AG04450 (cell line): ENCODE measurements around the gene SIGLEC8. TPM values are rescaled to one million over a fixed set of nuclear protein-coding genes. Genes with fewer than 3 reads are reported as not detected.
"Not testable (repeated sequence)": the region's sequence is repeated elsewhere in the genome, so short reads cannot be mapped to it uniquely, and the experiment has no call there.

Experiments
- CTCF ChIA-PET: fragments of 300-600, 350-600 bp; formaldehyde crosslinking; extraction: SDS; loops from one replicate; lab custom pipeline; 2022; ENCODE audit warnings: antibody characterized with exemption, inconsistent platforms; lab: Charles Lee
- POLR2A ChIA-PET: fragments of 350-600 bp; formaldehyde crosslinking; extraction: SDS; loops from one replicate; lab custom pipeline; 2021; ENCODE audit warnings: antibody characterized with exemption, inconsistent platforms; lab: Yijun Ruan, JAX
- DNase-seq: peaks from one replicate; pipeline ENCODE4 v3.0.0-alpha.2; 2011; ENCODE audit warnings: low read depth, low spot score
- H3K27ac ChIP-seq: one replicate; pipeline ENCODE4 v1.5.1; 2012; ENCODE audit warnings: low read depth, low read length, control low read depth
- H3K27me3 ChIP-seq: one replicate; pipeline ENCODE4 v1.6.0; 2012; ENCODE audit warnings: low read length; ENCODE audit not compliant: control insufficient read depth, insufficient read depth
- H3K4me3 ChIP-seq: 2 replicates; pipeline ENCODE4 v1.5.1; 2011; ENCODE audit warnings: mild to moderate bottlenecking, low read depth, low read length, control low read depth
- H3K9me3 ChIP-seq: 2 replicates; pipeline ENCODE4 v1.5.1; 2012; ENCODE audit warnings: low read length; ENCODE audit not compliant: control insufficient read depth, insufficient read depth
- CTCF ChIP-seq: IDR thresholded peaks from 2 replicates; pipeline ENCODE4 v1.5.1; 2011; ENCODE audit warnings: low read depth, low read length, control low read depth, inconsistent platforms
- polyA plus RNA-seq: library from polyadenylated mRNA; depleted of rRNA; stranded (reverse); fragments of >200 nt; gene quantifications from 2 replicates; pipeline ENCODE4 v1.2.3, GENCODE V29; 2011

The SIGLEC8 gene
- polyA plus RNA-seq, 1 experiment: not detected

- Histone ChIP-seq H3K9me3 (no peaks in the 10 kb centered on the region), H3K27me3 (no peaks in the 10 kb centered on the region), H3K27ac (no peak overlapping the region), H3K4me3 (no peak overlapping the region)
- ChIA-PET POLR2A (no interaction called here), CTCF (interaction anchor here (0.7 to 1.5 kb wide), 3 partner anchors 188 to 756 kb away, joined by 3 to 4 read pairs (median 3); no protein-coding TSS in a partner anchor)
- no peak for DNase-seq
- no peak for TF ChIP-seq CTCF
These were observed 11.4 kb upstream of the SIGLEC8 start for GRCh38 chr19:51469629-51470028.

GRCh38 chr19:51469162-51469561 lies 10.9 kb upstream of the SIGLEC8 start:
- no peak overlapping the region for H3K27ac ChIP-seq
- DNase-seq: no peak
- CTCF ChIA-PET: interaction anchor here (1.4 to 1.5 kb wide), 2 partner anchors 188 to 191 kb away, joined by 3 to 4 read pairs; no protein-coding TSS in a partner anchor

GRCh38 chr19:51468545-51468920 lies 10.3 kb upstream of the SIGLEC8 start:
- ChIA-PET POLR2A (no interaction called here), CTCF (interaction anchor here (0.6 to 1.4 kb wide), 2 partner anchors 169 to 191 kb away, joined by 3 read pairs; no protein-coding TSS in a partner anchor)
- no peak overlapping the region for H3K4me3 ChIP-seq
- DNase-seq: no peak
- H3K9me3 ChIP-seq: no peaks in the 10 kb centered on the region
- H3K27ac ChIP-seq: no peak overlapping the region
- no peak for TF ChIP-seq CTCF
- H3K27me3 ChIP-seq: no peaks in the 10 kb centered on the region

More at GRCh38 chr19:51469162-51469561, 10.9 kb upstream of the SIGLEC8 start:
- Histone ChIP-seq H3K4me3 (no peak overlapping the region), H3K27me3 (no peaks in the 10 kb centered on the region), H3K9me3 (no peaks in the 10 kb centered on the region)
- no peak for TF ChIP-seq CTCF
- POLR2A ChIA-PET: no interaction called here

GRCh38 chr19:51467864-51468544 lies 9.8 kb upstream of the SIGLEC8 start:
- Histone ChIP-seq H3K9me3 (no peaks in the 10 kb centered on the region; the same call in 1 of the 2 replicates), H3K4me3 (no peak overlapping the region), H3K27me3 (no peaks in the 10 kb centered on the region), H3K27ac (no peak overlapping the region)
- no peak for TF ChIP-seq CTCF
- ChIA-PET CTCF (interaction anchor here (0.6 to 1.4 kb wide), 3 partner anchors 169 to 193 kb away, joined by 3 to 4 read pairs (median 3); no protein-coding TSS in a partner anchor), POLR2A (no interaction called here)
- DNase-seq: no peak

GRCh38 chr19:51466723-51467122 lies 8.5 kb upstream of the SIGLEC8 start:
- Histone ChIP-seq H3K27me3 (no peaks in the 10 kb centered on the region), H3K9me3 (peaks cover 4% of the 10 kb centered on the region; the same call in 1 of the 2 replicates), H3K4me3 (no peak overlapping the region), H3K27ac (no peak overlapping the region)
- TF ChIP-seq CTCF: no peak
- DNase-seq: no peak
- ChIA-PET CTCF (no interaction called here), POLR2A (no interaction called here)

GRCh38 chr19:51463976-51464581 lies 5.8 kb upstream of the SIGLEC8 start:
- POLR2A ChIA-PET, H3K27me3 ChIP-seq, DNase-seq, H3K9me3 ChIP-seq, H3K4me3 ChIP-seq, H3K27ac ChIP-seq, CTCF ChIA-PET: not testable (repeated sequence)
